Fibroblast of skin of left quadriceps (primary cell): ENCODE measurements around the gene MPC2.
"Not testable (repeated sequence)": the region's sequence is repeated elsewhere in the genome, so short reads cannot be mapped to it uniquely, and the experiment has no call there.

ENCODE experiments used
- DNase-seq, 2 experiments: peaks; one replicate each; pipeline ENCODE4 v3.0.0-alpha.2; 2013; ENCODE audit warnings: low read depth in 2 of 2

Gene MPC2

GRCh38 chr1:167934426-167935215 is 2.3 kb downstream of the MPC2 start:
- DNase-seq: no peak

- no peak for DNase-seq
Measured at GRCh38 chr1:167933788-167934187, 3.1 kb downstream of the MPC2 start.

GRCh38 chr1:167929725-167930124 is 7.1 kb downstream of the MPC2 start:
- DNase-seq: no peak

- not testable (repeated sequence) for DNase-seq
Measured at GRCh38 chr1:167928919-167929318, 8.0 kb downstream of the MPC2 start.

GRCh38 chr1:167928457-167928852 is 8.4 kb downstream of the MPC2 start:
- no peak for DNase-seq

- no peak for DNase-seq
Measured at GRCh38 chr1:167927046-167927754, 9.7 kb downstream of the MPC2 start.

GRCh38 chr1:167926486-167926997 is 10.3 kb downstream of the MPC2 start:
- DNase-seq: no peak

- no peak for DNase-seq
Measured at GRCh38 chr1:167924543-167925231, 12.2 kb downstream of the MPC2 start.

GRCh38 chr1:167924102-167924501 is 12.8 kb downstream of the MPC2 start:
- DNase-seq: no peak

- no peak for DNase-seq
Measured at GRCh38 chr1:167923324-167924056, 13.4 kb downstream of the MPC2 start.

GRCh38 chr1:167922611-167923074 is 14.2 kb downstream of the MPC2 start:
- DNase-seq: no peak

GRCh38 chr1:167922023-167922422 is 14.8 kb downstream of the MPC2 start:
- DNase-seq: no peak

GRCh38 chr1:167916766-167917511 is 19.9 kb downstream of the MPC2 start:
- DNase-seq: no peak

GRCh38 chr1:167915569-167915968 is 21.3 kb downstream of the MPC2 start:
- DNase-seq: no peak

GRCh38 chr1:167913895-167914496 is 22.9 kb downstream of the MPC2 start, which contains the start of gene ADCY10:
TSS of gene ADCY10 (minus strand) at chr1:167914134. CDS start at chr1:167905140, 8,994 bp downstream.
- no peak for DNase-seq

GRCh38 chr1:167912294-167912693 is 24.6 kb downstream of the MPC2 start:
- DNase-seq: no peak

- no peak for DNase-seq
Measured at GRCh38 chr1:167911413-167911812, 25.5 kb downstream of the MPC2 start.

- DNase-seq: no peak
Measured at GRCh38 chr1:167910530-167910929, 26.3 kb downstream of the MPC2 start.

- no peak for DNase-seq
Measured at GRCh38 chr1:167909691-167910180, 27.1 kb downstream of the MPC2 start.

- no peak for DNase-seq
Measured at GRCh38 chr1:167905671-167906070, 31.2 kb downstream of the MPC2 start.
